SU-DHL-6 (cell line): ENCODE results near the gene STUB1.

Source experiments
- H2AFZ ChIP-seq: fragments of 200-600 bp; sonication (generic); 2 replicates; pipeline ENCODE4 v1.6.1; 2014; ENCODE audit warnings: low read depth, mild to moderate bottlenecking, moderate library complexity, mixed read lengths, antibody characterized with exemption, low read length; ENCODE audit not compliant: severe bottlenecking
- H3F3A ChIP-seq: fragments of 200-600 bp; shearing (Covaris generic); 2 replicates; pipeline ENCODE4 v1.6.0; 2016; ENCODE audit warnings: antibody characterized with exemption, mild to moderate bottlenecking; ENCODE audit not compliant: insufficient read depth
- H3K27ac ChIP-seq: fragments of 200-600 bp; sonication (generic); 2 replicates; pipeline ENCODE4 v1.5.1; 2016; ENCODE audit warnings: low read depth, mild to moderate bottlenecking, low read length, moderate library complexity, mixed read lengths
- H3K27me3 ChIP-seq: fragments of 200-600 bp; sonication (generic), shearing (Covaris generic); 2 replicates; pipeline ENCODE4 v1.6.0; 2014; ENCODE audit warnings: mild to moderate bottlenecking, low read length
- H3K36me3 ChIP-seq: fragments of 200-600 bp; sonication (generic); 2 replicates; pipeline ENCODE4 v1.6.1; 2014; ENCODE audit warnings: mild to moderate bottlenecking, low read length, mixed read lengths
- H3K4me2 ChIP-seq: fragments of 300-600, 200-600 bp; shearing (Covaris generic), sonication (generic); 2 replicates; pipeline ENCODE4 v1.6.0; 2014; ENCODE audit warnings: low read length, low read depth, mild to moderate bottlenecking; ENCODE audit not compliant: poor library complexity, severe bottlenecking
- H3K4me3 ChIP-seq: fragments of 200-600 bp; sonication (generic); 2 replicates; pipeline ENCODE4 v1.5.1; 2014; ENCODE audit warnings: antibody characterized with exemption, low read length, mild to moderate bottlenecking, mixed read lengths; ENCODE audit not compliant: insufficient read depth, poor library complexity, severe bottlenecking
- H3K79me2 ChIP-seq: fragments of 200-600 bp; sonication (generic); 2 replicates; pipeline ENCODE4 v1.6.1; 2014; ENCODE audit warnings: mild to moderate bottlenecking, low read length, moderate library complexity; ENCODE audit not compliant: insufficient read depth
- H3K9ac ChIP-seq: fragments of 200-600 bp; sonication (generic); 2 replicates; pipeline ENCODE4 v1.7.0; 2014; ENCODE audit warnings: mild to moderate bottlenecking, low read length
- H3K9me2 ChIP-seq: fragments of 200-600 bp; sonication (generic); replicated peaks from 2 replicates; pipeline ENCODE4 v1.6.1; 2014; ENCODE audit warnings: low read length; ENCODE audit not compliant: insufficient read depth
- H3K9me3 ChIP-seq: fragments of 200-600 bp; sonication (generic); 2 replicates; pipeline ENCODE4 v1.6.1; 2014; ENCODE audit warnings: low read length, mixed read lengths; ENCODE audit not compliant: insufficient read depth
- H4K20me1 ChIP-seq: fragments of 200-600 bp; sonication (generic); 2 replicates; pipeline ENCODE4 v1.6.1; 2014; ENCODE audit warnings: low read depth, mild to moderate bottlenecking, antibody characterized with exemption, low read length, moderate library complexity, mixed read lengths
- CTCF ChIP-seq: fragments of 200-600 bp; sonication (generic); IDR thresholded peaks from one replicate; pipeline ENCODE4 v1.5.1; 2017; ENCODE audit warnings: antibody characterized with exemption, mild to moderate bottlenecking, low read length, moderate library complexity; ENCODE audit not compliant: insufficient read depth, poor library complexity, severe bottlenecking
- EZH2phosphoT487 ChIP-seq: fragments of 200-600 bp; sonication (generic), shearing (Covaris generic); conservative IDR thresholded peaks from 2 replicates; pipeline ENCODE4 v1.6.1; 2018; ENCODE audit warnings: mild to moderate bottlenecking, antibody characterized with exemption, low read length, moderate library complexity, mixed read lengths

STUB1 gene

GRCh38 chr16:716200-716568 lies 36.0 kb downstream of the STUB1 start:
- Histone ChIP-seq H3K27ac (no peak overlapping the region), H4K20me1 (no peaks in the 10 kb centered on the region), H3K27me3 (no peaks in the 10 kb centered on the region), H3K79me2 (no peaks in the 10 kb centered on the region), H2AFZ (no peak overlapping the region), H3K4me3 (no peak overlapping the region), H3K9me2 (no peaks in the 10 kb centered on the region), H3K9me3 (no peaks in the 10 kb centered on the region), H3K9ac (no peak overlapping the region), H3K4me2 (no peak overlapping the region), H3F3A (0 out of 2 replicates have a peak, but pooled peaks cover 3% of the 10 kb centered on the region), H3K36me3 (no peaks in the 10 kb centered on the region)
- TF ChIP-seq EZH2phosphoT487 (no peak), CTCF (no peak)

- H3K27ac ChIP-seq = no peak overlapping the region
- H3K27me3 ChIP-seq = no peaks in the 10 kb centered on the region
- H3K9me3 ChIP-seq = no peaks in the 10 kb centered on the region
- no peaks in the 10 kb centered on the region for H3K36me3 ChIP-seq
- TF ChIP-seq CTCF = no peak
- no peak for TF ChIP-seq EZH2phosphoT487
- H2AFZ ChIP-seq = no peak overlapping the region
- H3K9me2 ChIP-seq = no peaks in the 10 kb centered on the region
- no peaks in the 10 kb centered on the region; the same call in 1 of the 2 replicates for H4K20me1 ChIP-seq
- no peak overlapping the region for H3K4me2 ChIP-seq
- H3K4me3 ChIP-seq = no peak overlapping the region
- no peaks in the 10 kb centered on the region for H3K79me2 ChIP-seq
- H3F3A ChIP-seq = 0 out of 2 replicates have a peak, but pooled peaks cover 3% of the 10 kb centered on the region
- H3K9ac ChIP-seq = no peak overlapping the region
Measured at GRCh38 chr16:716768-717325, 36.6 kb downstream of the STUB1 start.

- Histone ChIP-seq H3K9me2 (no peaks in the 10 kb centered on the region), H3K36me3 (no peaks in the 10 kb centered on the region), H3K9me3 (no peaks in the 10 kb centered on the region), H3K4me3 (no peak overlapping the region), H4K20me1 (no peaks in the 10 kb centered on the region; the same call in 1 of the 2 replicates), H3K4me2 (no peak overlapping the region), H3K27me3 (no peaks in the 10 kb centered on the region), H2AFZ (no peak overlapping the region), H3K79me2 (no peaks in the 10 kb centered on the region), H3F3A (0 out of 2 replicates have a peak, but pooled peaks cover 3% of the 10 kb centered on the region), H3K27ac (no peak overlapping the region), H3K9ac (no peak overlapping the region)
- TF ChIP-seq CTCF (no peak), EZH2phosphoT487 (no peak)
Measured at GRCh38 chr16:717450-718245, 37.4 kb downstream of the STUB1 start.
